ENCODE data around the gene MAD1L1.

Gene MAD1L1

GRCh38 chr7:2011266-2012043, 221.3 kb downstream of the MAD1L1 start:
- TF ChIP-seq CTCF (IDR thresholded peaks at IDR 0.05): no peak

GRCh38 chr7:2010551-2011265, 222.0 kb downstream of the MAD1L1 start:
- no peak for TF ChIP-seq CTCF (IDR thresholded peaks at IDR 0.05)

- TF ChIP-seq CTCF (IDR thresholded peaks at IDR 0.05): no peak
Observed at GRCh38 chr7:2010101-2010500, 222.6 kb downstream of the MAD1L1 start.

GRCh38 chr7:2009541-2010001, 223.2 kb downstream of the MAD1L1 start:
- TF ChIP-seq CTCF (IDR thresholded peaks at IDR 0.05): no peak

- TF ChIP-seq CTCF (IDR thresholded peaks at IDR 0.05): no peak
Observed at GRCh38 chr7:2008936-2009540, 223.7 kb downstream of the MAD1L1 start.

GRCh38 chr7:2008101-2008935, 224.4 kb downstream of the MAD1L1 start:
- no peak for TF ChIP-seq CTCF (IDR thresholded peaks at IDR 0.05)

- no peak for TF ChIP-seq CTCF (IDR thresholded peaks at IDR 0.05)
Observed at GRCh38 chr7:2007551-2007950, 225.2 kb downstream of the MAD1L1 start.

Measured in LNCAP (cell line).